ENCODE measurements around the gene GRAP2. TPM values are rescaled to one million over a fixed set of nuclear protein-coding genes. Genes with fewer than 3 reads are reported as not detected.

The GRAP2 gene
- total RNA-seq, 1 experiment from 2014 or later = 0.12 TPM

DNA sequence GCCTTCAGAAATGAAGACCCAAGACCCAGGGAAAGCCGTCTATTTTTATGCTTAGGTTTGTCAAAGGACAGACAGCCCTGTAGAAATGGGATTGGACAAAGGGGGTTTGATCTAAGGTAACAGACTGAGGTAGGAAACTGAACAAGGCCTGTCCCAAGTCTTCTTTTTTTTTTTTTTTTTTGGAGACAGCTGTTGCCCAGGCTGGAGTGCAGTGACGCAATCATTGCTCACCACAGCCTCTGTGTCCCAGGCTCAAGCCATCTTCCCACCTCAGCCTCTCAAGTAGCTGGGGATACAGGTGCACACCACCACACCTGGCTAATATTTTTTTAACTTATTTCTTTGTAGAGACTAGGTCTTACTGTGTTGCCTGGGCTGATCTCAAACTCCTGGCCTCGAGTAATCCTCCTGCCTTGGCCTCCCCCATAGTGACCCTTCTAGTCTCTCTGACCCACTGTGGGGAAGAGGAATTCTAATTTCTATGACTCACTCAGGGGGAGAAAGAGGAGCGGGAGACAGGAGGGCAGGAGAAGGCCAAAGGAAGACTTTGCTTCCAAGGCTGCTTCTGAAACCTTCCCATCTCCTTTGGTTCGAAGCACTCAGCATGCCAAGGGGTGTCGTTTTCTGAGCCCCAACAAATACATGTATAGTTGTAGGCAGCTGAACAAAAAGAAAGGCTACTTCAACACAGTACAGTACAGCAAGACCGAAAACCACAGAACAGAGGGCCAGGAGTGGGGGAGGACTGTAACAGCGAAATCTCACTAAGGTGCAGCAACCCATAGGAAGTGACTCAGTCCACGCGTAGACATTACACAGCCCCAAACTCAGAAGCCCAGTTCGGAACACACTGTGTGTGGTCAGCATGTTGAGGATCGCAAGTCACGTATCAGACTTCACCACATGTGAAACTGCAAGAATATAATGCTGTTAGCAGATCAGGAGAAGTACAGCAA lies 60.2 kb downstream of the GRAP2 start:
- peaks cover 32% of the 10 kb centered on the region for H3K4me1 Mint-ChIP-seq (ENCODE audit: insufficient read depth, unreplicated experiment)
- intact Hi-C loops (cut with micrococcal nuclease) = loop anchor here (1.0 kb wide), 1 partner anchor 37 kb away; no protein-coding TSS in a partner anchor
- no TSS peak for BruUV-seq (replicated peaks)
- H3K27me3 Mint-ChIP-seq (ENCODE audit: insufficient read depth, unreplicated experiment) = no peaks in the 10 kb centered on the region
- H3K27ac Mint-ChIP-seq (ENCODE audit: low read depth, unreplicated experiment) = peak overlapping the region; percentile 89
- H3K4me3 Mint-ChIP-seq (ENCODE audit: unreplicated experiment) = peak overlapping the region; percentile 41
- TF ChIP-seq, protein P1, sequence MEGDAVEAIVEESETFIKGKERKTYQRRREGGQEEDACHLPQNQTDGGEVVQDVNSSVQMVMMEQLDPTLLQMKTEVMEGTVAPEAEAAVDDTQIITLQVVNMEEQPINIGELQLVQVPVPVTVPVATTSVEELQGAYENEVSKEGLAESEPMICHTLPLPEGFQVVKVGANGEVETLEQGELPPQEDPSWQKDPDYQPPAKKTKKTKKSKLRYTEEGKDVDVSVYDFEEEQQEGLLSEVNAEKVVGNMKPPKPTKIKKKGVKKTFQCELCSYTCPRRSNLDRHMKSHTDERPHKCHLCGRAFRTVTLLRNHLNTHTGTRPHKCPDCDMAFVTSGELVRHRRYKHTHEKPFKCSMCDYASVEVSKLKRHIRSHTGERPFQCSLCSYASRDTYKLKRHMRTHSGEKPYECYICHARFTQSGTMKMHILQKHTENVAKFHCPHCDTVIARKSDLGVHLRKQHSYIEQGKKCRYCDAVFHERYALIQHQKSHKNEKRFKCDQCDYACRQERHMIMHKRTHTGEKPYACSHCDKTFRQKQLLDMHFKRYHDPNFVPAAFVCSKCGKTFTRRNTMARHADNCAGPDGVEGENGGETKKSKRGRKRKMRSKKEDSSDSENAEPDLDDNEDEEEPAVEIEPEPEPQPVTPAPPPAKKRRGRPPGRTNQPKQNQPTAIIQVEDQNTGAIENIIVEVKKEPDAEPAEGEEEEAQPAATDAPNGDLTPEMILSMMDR (IDR thresholded peaks at IDR 0.05; ENCODE audit: unreplicated experiment) = no peak
- CTCF ChIA-PET = interaction anchor here (0.6 kb wide), 2 partner anchors 41 to 409 kb away, joined by 3 read pairs; no protein-coding TSS in a partner anchor
- POLR2A ChIA-PET = interaction anchor here (1.3 to 1.4 kb wide), 2 partner anchors 17 to 39 kb away, joined by 3 to 5 read pairs; no protein-coding TSS in a partner anchor
- H3K36me3 Mint-ChIP-seq (ENCODE audit: insufficient read depth, unreplicated experiment) = peaks cover 6% of the 10 kb centered on the region
- H3K9me3 Mint-ChIP-seq (ENCODE audit: unreplicated experiment) = no peaks in the 10 kb centered on the region
- peak; percentile 80 for DNase-seq (ENCODE audit: unreplicated experiment)

DNA sequence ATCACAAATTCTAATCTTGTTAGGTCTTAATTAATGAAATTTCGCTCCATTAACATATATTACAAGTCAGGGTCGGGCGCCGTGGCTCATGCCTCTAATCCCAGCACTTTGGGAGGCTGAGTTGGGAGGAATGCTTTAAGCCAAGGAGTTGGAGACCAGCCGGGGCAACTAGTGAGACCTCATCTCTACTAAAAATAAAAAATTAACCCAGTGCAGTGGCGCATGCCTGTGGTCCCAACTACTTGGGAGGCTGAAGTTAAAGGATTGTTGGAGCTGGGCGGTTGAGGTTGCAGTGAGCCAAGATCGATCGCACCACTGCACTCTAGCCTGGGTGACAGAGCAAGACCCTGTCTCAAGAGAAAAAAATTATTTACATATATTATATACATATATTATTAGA lies 61.2 kb downstream of the GRAP2 start:
- BruUV-seq (replicated peaks) = no TSS peak
- H3K4me3 Mint-ChIP-seq (ENCODE audit: unreplicated experiment) = no peak overlapping the region
- POLR2A ChIA-PET = interaction anchor here (1.1 to 1.8 kb wide), 4 partner anchors 12 to 38 kb away, joined by 3 to 6 read pairs (median 4); no protein-coding TSS in a partner anchor
- peaks cover 42% of the 10 kb centered on the region for H3K4me1 Mint-ChIP-seq (ENCODE audit: insufficient read depth, unreplicated experiment)
- peaks cover 6% of the 10 kb centered on the region for H3K36me3 Mint-ChIP-seq (ENCODE audit: insufficient read depth, unreplicated experiment)
- H3K9me3 Mint-ChIP-seq (ENCODE audit: unreplicated experiment) = no peaks in the 10 kb centered on the region
- peak overlapping the region; percentile 89 for H3K27ac Mint-ChIP-seq (ENCODE audit: low read depth, unreplicated experiment)
- no peak for DNase-seq (ENCODE audit: unreplicated experiment)
- TF ChIP-seq, protein P1 (IDR thresholded peaks at IDR 0.05; ENCODE audit: unreplicated experiment) = no peak
- intact Hi-C loops (cut with micrococcal nuclease) = no loop called here
- CTCF ChIA-PET = interaction anchor here (0.5 kb wide), 1 partner anchor 461 kb away, joined by 4 read pairs; no protein-coding TSS in a partner anchor
- no peaks in the 10 kb centered on the region for H3K27me3 Mint-ChIP-seq (ENCODE audit: insufficient read depth, unreplicated experiment)

DNA sequence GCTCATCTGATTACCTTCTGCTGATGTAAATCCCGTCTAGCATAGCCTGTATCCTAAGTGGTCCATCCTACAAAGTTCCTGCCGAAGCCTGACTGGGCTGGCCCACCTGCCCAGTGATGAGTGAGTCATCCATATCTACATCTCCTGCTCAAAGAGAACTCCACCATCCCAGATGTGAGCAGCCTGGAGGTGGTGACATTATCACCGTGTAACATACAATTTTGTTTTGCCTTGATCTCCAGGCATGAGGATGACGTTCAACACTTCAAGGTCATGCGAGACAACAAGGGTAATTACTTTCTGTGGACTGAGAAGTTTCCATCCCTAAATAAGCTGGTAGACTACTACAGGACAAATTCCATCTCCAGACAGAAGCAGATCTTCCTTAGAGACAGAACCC lies 64.9 kb downstream of the GRAP2 start:
- peaks cover 45% of the 10 kb centered on the region for H3K4me1 Mint-ChIP-seq (ENCODE audit: insufficient read depth, unreplicated experiment)
- no peaks in the 10 kb centered on the region for H3K27me3 Mint-ChIP-seq (ENCODE audit: insufficient read depth, unreplicated experiment)
- ChIA-PET CTCF (interaction anchor here (2.6 kb wide), 1 partner anchor 59 kb away, joined by 9 read pairs; no protein-coding TSS in a partner anchor), POLR2A (interaction anchor here (1.1 to 1.4 kb wide), 2 partner anchors 31 to 44 kb away, joined by 4 read pairs; no protein-coding TSS in a partner anchor)
- H3K4me3 Mint-ChIP-seq (ENCODE audit: unreplicated experiment) = no peak overlapping the region
- BruUV-seq (replicated peaks) = no TSS peak
- TF ChIP-seq, protein P1 (IDR thresholded peaks at IDR 0.05; ENCODE audit: unreplicated experiment) = no peak
- intact Hi-C loops (cut with micrococcal nuclease) = loop anchor here (2.0 kb wide), 1 partner anchor 19 kb away; no protein-coding TSS in a partner anchor
- no peaks in the 10 kb centered on the region for H3K9me3 Mint-ChIP-seq (ENCODE audit: unreplicated experiment)
- no peaks in the 10 kb centered on the region for H3K36me3 Mint-ChIP-seq (ENCODE audit: insufficient read depth, unreplicated experiment)
- DNase-seq (ENCODE audit: unreplicated experiment) = no peak
- H3K27ac Mint-ChIP-seq (ENCODE audit: low read depth, unreplicated experiment) = no peak overlapping the region

DNA sequence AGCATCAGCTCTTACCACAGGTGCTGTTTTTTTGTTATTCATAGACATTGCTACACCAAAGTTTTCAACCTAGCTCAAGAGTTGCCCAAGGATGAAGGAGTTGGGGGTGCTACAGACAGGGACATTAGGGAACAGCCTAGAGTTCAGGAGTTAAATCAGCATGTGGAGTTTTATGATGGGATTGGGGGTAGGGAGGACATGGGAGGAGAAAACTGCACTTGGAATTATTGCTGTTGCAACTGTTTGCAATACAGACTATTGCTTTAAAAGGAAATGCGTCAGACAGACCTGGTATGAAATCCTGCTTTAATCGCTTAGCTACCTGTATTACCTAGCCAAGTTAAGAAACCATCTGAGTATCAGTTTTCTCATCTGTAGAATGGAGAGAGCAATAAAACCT lies 65.6 kb downstream of the GRAP2 start:
- Mint-ChIP-seq H3K4me1 (ENCODE audit: insufficient read depth, unreplicated experiment) (peaks cover 39% of the 10 kb centered on the region), H3K27me3 (ENCODE audit: insufficient read depth, unreplicated experiment) (no peaks in the 10 kb centered on the region), H3K27ac (ENCODE audit: low read depth, unreplicated experiment) (peak overlapping the region; percentile 88), H3K36me3 (ENCODE audit: insufficient read depth, unreplicated experiment) (no peaks in the 10 kb centered on the region), H3K9me3 (ENCODE audit: unreplicated experiment) (no peaks in the 10 kb centered on the region), H3K4me3 (ENCODE audit: unreplicated experiment) (no peak overlapping the region)
- CTCF ChIA-PET = interaction anchor here (0.6 to 2.6 kb wide), 4 partner anchors 39 to 254 kb away, joined by 3 to 9 read pairs (median 3); no protein-coding TSS in a partner anchor
- TF ChIP-seq, protein P1 (IDR thresholded peaks at IDR 0.05; ENCODE audit: unreplicated experiment) = no peak
- POLR2A ChIA-PET = interaction anchor here (0.6 to 1.4 kb wide), 3 partner anchors 30 to 73 kb away, joined by 3 to 4 read pairs (median 4); no protein-coding TSS in a partner anchor
- BruUV-seq (replicated peaks) = no TSS peak
- intact Hi-C loops (cut with micrococcal nuclease) = loop anchor here (2.0 kb wide), 1 partner anchor 18 kb away; no protein-coding TSS in a partner anchor
- DNase-seq (ENCODE audit: unreplicated experiment) = peak; percentile 31
